ENCODE data around the gene PRKRA.
"Not testable (repeated sequence)": the region's sequence is repeated elsewhere in the genome, so short reads cannot be mapped to it uniquely, and the experiment has no call there.

PRKRA gene

DNA sequence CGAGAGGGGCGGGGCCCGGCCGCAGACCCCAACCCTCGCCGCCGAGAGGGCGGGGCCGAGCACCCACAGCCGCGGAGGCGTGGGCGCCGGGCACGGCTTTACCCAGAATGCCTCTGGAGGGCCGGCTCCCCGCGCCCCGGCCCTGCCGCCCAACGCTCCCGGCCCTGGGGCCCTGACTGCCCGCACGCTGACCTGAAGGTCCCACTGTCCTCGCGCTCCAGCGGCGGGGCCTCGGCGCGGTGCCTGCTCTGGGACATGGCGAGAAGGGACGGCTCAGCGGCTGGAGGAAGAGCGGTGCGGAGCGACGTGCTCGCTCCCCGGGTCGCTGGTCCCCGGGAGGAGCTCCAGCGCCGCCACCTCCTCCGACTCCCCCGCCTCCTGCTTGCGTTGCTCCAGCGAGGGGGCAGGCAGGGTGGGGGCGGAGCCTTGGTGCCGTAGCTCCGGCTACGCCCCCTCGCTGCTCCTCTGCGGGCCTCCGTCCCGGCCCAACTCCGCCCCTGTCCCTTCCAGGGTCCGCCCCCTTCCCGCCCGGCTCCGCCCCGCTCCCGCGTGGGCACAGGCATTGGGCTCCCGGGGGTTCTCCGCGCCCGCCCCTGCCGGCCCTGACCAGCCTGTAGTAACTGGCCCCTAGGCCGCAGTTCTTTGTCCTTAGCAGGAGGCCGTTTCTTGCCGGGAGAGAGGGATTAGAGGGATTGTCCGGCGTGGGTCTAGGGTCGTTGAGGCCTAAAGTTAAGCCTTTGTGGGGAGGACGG is at the start of gene PRKRA, which contains the start of gene PJVK:
Gene PRKRA, minus strand, starts transcription at position 402 of the 752 bp plus-strand sequence. Its CDS starts 145 bp downstream, at position 257.
Gene PJVK, plus strand, starts transcription at position 605 of the 752 bp plus-strand sequence. CDS start 2,032 bp downstream, outside the sequence.
- DNase-seq, result peak; percentile 96

- no peak for DNase-seq
Measured at GRCh38 chr2:178499640-178500039, 48.7 kb upstream of the PRKRA start.

- no peak for DNase-seq
Measured at GRCh38 chr2:178498137-178498536, 47.2 kb upstream of the PRKRA start.

- DNase-seq, result no peak
Measured at GRCh38 chr2:178496049-178496448, 45.1 kb upstream of the PRKRA start.

- no peak for DNase-seq
Measured at GRCh38 chr2:178491612-178492011, 40.6 kb upstream of the PRKRA start.

GRCh38 chr2:178485356-178485755 is 34.4 kb upstream of the PRKRA start:
- no peak for DNase-seq

DNA sequence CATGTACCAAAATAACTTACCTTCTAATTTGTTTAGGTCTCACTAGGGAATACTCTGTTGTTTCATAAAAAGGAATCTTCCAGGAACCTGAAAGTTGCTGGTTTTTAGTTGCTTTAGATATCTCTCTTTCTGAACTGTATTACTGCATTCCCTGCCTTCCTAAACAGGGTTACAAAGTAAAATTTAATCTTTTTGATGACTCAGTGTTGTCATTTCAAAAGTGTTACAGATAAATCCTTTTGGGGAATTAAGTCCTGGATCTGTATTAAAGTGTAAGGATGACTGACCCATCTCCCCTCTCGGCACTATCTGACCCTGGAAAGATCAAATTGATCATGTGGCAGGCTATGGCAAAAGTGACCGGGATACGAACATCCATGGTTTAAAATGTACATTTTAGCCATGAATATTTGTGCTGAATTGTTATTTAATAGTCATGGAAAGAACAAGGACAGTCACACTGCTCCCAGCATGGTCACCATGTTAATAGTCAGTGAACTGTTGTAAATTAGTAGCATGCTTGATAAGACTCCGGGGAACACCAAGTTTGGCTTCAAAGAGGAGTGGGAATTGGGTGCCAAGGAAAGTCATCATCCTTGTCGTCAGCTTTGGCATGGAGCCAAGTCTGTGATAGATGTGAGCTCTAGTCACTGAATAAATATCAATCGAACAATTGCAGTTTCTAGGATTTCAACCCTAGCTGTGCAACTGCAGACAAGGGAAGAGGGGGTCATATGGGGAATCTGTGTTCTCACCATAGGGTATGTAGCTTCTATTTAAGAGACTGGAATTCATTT is 33.5 kb upstream of the PRKRA start:
- DNase-seq, result peak; percentile 15

DNA sequence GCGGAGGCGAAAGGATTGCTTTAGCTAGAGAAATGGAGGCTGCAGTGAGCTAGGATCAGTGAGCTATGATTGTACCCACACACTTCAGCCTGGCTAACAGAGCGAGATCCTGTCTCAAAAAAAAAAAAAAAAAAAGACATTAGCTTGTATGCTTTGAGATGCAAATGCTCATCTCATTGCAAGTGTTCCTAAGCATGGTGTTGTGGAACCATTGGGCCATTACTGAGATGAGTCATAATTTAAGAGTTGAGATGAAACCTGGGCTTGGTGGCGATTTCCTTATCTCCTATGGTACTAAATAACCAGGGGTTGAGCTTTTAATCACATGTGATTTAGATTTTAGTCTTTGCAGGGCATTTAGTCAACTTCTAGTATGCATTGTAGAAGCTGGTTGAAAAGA is 31.5 kb upstream of the PRKRA start:
- no peak for DNase-seq

GRCh38 chr2:178480227-178481181 is 29.5 kb upstream of the PRKRA start, which contains the start of gene PLEKHA3:
PLEKHA3 (plus strand) TSS chr2:178480457; CDS start chr2:178480870, 413 bp downstream.
- DNase-seq, result peak; percentile 97

- DNase-seq, result no peak
Measured at GRCh38 chr2:178479758-178480226, 28.8 kb upstream of the PRKRA start.

GRCh38 chr2:178479275-178479616 is 28.3 kb upstream of the PRKRA start:
- DNase-seq, result no peak

DNA sequence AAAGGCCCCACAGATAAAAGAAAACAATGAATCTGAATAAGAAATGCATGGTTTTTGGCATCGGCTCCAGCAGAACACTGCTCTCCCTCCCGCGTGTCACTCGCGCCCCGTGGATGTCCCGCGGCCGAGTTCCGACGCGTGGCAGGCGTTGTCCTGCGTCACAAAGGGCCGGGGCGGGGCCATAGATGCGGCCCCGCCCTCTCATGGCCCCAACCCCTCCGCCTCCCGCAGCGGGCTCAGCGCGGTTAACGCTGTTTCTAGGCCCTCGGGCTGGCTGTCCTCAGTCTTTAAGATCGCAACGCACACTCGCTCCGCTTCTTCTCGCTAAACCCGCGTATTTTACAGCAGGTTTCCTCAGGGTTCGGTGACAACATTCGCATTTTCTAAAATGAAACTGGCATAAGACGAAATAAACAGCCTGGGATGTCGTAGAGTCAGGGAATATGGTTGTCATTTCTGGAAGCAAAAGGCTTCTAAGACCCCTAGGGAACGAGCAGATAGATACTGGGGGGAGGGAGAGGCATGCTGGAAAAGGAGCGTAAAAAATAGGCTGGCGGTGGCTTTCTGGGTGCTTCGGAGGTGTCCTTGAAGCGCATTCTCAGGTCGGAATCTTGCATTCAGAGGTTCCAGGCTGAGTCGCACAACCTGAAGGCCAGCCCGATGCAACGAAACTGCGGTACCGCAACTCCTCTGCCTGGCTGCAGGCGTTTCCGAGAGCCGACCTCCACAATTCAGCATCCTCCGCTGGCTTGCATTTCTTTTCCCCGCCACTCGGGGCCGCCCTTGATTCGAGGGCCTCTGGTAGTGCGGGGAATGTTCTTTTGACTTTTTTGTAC is 27.7 kb upstream of the PRKRA start, which contains the start of gene FKBP7:
Gene FKBP7, minus strand, starts transcription at position 162 of the 836 bp plus-strand sequence. Its CDS starts 101 bp downstream, at position 61.
- DNase-seq, result peak; percentile 71

- no peak for DNase-seq
Measured at GRCh38 chr2:178478130-178478438, 27.1 kb upstream of the PRKRA start.

- no peak for DNase-seq
Measured at GRCh38 chr2:178477443-178478129, 26.6 kb upstream of the PRKRA start.

- DNase-seq, result no peak
Measured at GRCh38 chr2:178476477-178476876, 25.5 kb upstream of the PRKRA start.

DNA sequence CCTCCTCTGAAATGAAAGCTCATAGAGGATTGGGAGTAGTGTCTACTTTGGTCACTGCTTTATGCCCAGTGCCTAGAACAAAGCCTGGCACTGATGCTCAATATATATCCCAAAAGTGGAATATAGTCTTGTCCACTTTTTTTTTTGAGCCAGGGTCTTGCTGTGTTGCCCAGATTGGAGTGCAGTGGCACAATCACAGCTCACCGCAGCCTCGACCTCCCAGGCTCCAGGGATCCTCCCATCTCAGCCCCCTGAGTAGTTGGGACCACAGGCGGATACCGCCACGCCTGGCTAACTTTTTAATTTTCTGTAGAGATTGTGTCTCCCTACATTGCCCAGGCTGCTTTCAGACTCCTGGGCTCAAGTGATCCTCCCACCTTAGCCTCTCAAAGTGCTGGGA is 23.6 kb upstream of the PRKRA start:
- DNase-seq, result no peak

DNA sequence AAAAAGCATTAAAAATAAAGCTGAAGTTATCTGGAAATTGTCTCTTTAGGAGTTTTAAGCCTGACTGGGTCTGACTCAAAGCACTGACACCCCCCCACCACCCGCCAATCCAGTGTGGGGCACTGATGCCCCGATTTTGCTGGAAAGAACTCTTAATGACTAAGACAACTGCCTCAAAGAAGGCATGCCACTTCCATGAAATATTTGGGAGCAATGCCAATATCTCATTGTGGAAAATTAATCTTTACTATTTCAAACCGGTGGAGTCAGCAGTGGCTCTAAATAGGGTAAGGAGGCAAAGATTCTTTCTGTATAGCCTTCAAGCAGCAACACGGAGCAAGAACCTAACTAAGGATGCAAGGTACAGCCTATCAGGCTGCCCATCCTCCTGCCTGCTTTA is 23.0 kb upstream of the PRKRA start:
- no peak for DNase-seq

- no peak for DNase-seq
Measured at GRCh38 chr2:178473373-178473772, 22.4 kb upstream of the PRKRA start.

GRCh38 chr2:178471313-178471712 is 20.3 kb upstream of the PRKRA start:
- not testable (repeated sequence) for DNase-seq

- no peak for DNase-seq
Measured at GRCh38 chr2:178469219-178469849, 18.4 kb upstream of the PRKRA start.

All from HCEC 1CT (cell line).